C4-2B (cell line): ENCODE results near the gene ATF7.

ENCODE experiments used
- H3K27ac ChIP-seq: fragments of 450-650 bp; 2 replicates; pipeline ENCODE4 v1.5.1; 2017
- ZFX ChIP-seq: fragments of 450-650 bp; IDR thresholded peaks from 2 replicates; pipeline ENCODE4 v1.6.1; 2017
- TF ChIP-seq, protein P1 (sequence below): fragments of 450-650 bp; conservative IDR thresholded peaks from 2 replicates; pipeline ENCODE4 v1.5.1; 2017; ENCODE audit warnings: mild to moderate bottlenecking

The ATF7 gene

DNA sequence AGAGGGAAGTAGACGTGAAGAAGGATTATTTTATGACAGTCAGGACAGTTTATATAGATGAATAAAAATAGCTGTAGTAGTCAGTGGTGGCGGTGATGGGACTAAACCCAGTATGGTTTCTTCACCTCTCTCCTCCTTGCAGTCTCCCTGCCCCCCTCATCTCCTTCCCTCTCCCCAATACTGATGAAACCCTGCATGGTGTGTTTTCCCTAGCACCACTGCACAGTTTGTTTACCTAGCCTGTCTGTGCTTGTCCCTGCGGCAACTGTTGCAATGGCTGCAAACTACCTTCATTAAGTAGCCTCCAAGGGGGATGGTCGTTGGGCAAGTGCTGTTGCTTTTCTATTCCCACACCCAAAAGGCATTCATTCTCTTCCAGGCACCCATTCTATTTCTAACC lies 159.5 kb downstream of the ATF7 start:
- no peak overlapping the region for H3K27ac ChIP-seq

GRCh38 chr12:53465679-53466078 lies 160.5 kb downstream of the ATF7 start:
- no peak overlapping the region for H3K27ac ChIP-seq
- TF ChIP-seq, protein P1, sequence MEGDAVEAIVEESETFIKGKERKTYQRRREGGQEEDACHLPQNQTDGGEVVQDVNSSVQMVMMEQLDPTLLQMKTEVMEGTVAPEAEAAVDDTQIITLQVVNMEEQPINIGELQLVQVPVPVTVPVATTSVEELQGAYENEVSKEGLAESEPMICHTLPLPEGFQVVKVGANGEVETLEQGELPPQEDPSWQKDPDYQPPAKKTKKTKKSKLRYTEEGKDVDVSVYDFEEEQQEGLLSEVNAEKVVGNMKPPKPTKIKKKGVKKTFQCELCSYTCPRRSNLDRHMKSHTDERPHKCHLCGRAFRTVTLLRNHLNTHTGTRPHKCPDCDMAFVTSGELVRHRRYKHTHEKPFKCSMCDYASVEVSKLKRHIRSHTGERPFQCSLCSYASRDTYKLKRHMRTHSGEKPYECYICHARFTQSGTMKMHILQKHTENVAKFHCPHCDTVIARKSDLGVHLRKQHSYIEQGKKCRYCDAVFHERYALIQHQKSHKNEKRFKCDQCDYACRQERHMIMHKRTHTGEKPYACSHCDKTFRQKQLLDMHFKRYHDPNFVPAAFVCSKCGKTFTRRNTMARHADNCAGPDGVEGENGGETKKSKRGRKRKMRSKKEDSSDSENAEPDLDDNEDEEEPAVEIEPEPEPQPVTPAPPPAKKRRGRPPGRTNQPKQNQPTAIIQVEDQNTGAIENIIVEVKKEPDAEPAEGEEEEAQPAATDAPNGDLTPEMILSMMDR: no peak
- no peak for TF ChIP-seq ZFX

More for the DNA sequence above, 159.5 kb downstream of the ATF7 start:
- TF ChIP-seq, protein P1: no peak
- no peak for TF ChIP-seq ZFX

- TF ChIP-seq, protein P1: no peak
- TF ChIP-seq ZFX: no peak
- H3K27ac ChIP-seq: no peak overlapping the region
Measured at GRCh38 chr12:53464685-53465418, 161.3 kb downstream of the ATF7 start.

DNA sequence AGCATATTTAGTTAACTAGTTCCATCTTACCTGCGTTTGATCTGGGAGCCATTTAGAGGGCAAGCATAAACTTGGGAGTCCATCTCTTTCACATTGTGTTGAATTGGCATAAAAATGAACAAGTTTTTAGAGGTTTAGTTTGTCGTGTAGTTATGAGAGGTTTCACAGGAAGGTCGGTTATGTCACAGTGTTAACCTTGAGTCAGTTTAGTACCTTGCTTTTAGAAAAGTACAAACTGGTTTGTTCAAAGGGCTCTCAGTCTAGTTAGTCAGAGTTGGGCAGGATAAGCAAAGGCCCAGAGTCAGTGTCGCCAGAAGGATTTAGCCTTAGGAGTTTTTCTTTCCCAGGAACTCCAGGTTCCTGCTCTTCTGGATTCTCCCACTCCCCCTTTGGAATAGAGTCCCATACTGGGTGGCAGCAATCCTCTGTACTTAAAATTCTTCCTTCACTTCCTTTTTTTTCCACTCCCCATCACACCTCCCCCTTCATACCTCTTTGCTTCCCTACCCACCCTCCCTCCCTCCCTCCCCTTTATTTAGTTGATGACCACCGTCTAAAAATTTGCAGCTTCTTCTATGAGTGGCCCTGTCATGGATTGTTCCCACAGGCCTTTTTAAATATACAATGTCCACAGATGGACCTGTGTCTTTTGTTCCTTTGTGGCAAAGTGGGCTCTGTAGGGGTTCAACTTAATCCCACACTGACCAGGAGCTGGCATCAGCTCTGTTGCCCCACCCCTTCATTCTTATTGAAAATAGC lies 162.2 kb downstream of the ATF7 start:
- H3K27ac ChIP-seq: no peak overlapping the region
- no peak for TF ChIP-seq ZFX
- TF ChIP-seq, protein P1: no peak

DNA sequence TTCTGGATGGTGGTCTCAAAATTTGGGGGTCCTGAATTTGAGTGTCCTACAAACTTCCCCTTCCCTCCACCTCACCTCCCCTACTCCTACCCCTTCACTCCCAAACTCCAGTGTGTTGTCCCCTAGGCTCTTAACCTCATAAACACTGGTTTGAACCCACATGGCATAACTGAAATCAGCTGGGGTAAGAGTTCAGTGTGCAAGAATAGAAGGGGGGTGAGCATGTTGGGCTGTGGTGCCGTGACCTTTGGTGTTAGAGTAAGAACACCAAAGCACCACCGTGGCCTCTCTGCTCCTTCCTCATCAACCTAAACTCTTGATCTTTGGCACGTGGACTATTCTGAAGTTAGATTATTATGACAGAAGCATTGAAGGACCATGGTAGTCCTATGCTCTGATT lies 163.2 kb downstream of the ATF7 start:
- no peak overlapping the region for H3K27ac ChIP-seq
- no peak for TF ChIP-seq ZFX
- TF ChIP-seq, protein P1: no peak

DNA sequence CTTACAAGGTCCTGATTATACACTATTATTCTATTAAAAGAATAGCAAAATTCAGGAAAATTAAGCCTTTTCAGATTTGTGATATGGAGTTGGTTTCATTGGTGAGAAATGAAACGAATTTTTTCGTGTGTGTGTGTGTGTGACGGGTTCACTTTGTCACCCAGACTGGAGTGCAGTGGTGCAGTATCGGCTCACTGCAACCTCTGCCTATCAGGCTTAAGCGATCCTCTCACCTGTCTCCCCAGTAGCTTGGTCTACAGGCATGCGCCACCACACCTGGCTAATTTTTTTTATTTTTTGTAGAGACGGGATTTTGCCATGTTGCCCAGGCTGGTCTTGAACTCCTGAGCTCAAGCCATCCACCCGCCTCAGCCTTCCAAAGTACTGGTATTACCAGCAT lies 164.6 kb downstream of the ATF7 start:
- TF ChIP-seq, protein P1: no peak
- TF ChIP-seq ZFX: no peak
- H3K27ac ChIP-seq: no peak overlapping the region

DNA sequence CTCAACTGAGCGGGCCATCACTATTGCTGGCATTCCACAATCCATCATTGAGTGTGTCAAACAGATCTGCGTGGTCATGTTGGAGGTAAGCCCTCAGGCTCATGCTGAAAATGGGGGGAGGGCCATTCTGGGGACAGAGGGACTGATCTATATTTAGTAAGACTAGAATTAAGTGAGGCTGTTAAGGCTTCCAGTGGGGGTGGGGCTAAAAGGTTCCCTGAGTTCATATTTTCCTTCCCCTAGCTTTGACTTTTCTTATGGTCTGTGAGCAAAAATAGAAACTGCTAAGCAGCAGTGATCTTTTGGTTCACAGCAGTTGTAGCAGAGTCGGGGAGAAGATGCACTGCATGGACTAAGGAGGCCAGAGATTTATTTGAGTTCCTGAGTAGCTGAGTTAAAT lies 165.1 kb downstream of the ATF7 start:
- H3K27ac ChIP-seq: no peak overlapping the region
- TF ChIP-seq, protein P1: no peak
- TF ChIP-seq ZFX: no peak
